ENCODE data around the gene RECQL5.
"Not testable (repeated sequence)": the region's sequence is repeated elsewhere in the genome, so short reads cannot be mapped to it uniquely, and the experiment has no call there.

RECQL5 gene

DNA sequence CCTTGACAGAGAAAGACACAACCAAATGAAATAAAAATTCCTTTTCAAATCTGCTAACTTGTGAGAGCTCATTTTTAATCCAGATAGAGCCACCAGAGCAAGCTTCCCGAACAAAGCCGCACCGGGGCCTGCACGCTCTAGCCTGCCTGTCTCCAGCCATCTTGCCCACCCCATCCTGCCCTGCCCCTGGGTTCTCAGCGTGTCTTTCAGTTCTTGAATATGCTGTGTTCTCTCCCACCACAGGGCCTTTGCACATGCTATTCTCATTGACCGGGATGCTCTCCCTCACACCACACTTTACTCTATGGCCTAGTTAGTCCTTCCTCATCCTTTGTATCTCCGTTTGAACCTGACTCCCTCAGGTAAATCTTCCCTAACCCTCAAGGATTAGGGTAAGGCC, 19.0 kb downstream of the RECQL5 start:
- no peak for DNase-seq (ENCODE audit: low spot score)

DNA sequence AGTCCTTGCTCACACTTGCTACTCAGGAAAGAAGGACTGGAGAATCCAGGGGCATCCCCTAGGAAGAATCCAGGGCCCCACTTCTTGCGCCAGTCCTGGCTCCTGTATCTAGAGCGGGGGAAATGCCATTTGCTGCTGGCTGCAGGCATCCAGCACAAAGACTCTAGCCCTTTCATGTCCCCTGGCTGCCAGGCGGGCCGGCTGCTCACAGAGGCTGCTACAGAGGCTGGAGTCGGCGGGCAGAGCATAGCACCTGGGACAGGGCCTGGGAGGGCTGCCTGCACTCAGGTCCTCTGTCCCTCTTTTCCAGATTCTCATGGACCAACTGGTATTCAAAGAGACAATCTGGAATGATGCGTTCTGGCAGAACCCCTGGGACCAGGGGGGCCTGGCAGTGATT, 19.9 kb downstream of the RECQL5 start:
- no peak for DNase-seq (ENCODE audit: low spot score)

DNA sequence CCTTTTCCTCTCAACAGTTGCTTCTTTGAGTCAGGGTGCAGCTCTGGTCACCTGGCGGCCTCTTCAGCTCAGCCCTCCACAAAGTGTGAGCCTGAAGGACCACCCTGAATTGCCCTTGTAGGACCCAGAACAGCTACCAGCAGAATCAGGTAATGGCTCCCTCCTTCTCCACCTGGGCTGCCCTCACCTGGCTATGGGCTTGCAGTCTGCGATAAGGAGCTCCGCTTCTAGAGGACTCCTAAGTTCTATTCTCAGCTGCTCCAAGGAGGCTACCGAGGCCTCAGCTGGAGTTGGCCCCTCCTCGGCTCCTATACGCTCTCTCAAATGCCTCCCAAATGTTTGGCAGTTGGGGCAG, 20.3 kb downstream of the RECQL5 start:
- no peak for DNase-seq (ENCODE audit: low spot score)

DNA sequence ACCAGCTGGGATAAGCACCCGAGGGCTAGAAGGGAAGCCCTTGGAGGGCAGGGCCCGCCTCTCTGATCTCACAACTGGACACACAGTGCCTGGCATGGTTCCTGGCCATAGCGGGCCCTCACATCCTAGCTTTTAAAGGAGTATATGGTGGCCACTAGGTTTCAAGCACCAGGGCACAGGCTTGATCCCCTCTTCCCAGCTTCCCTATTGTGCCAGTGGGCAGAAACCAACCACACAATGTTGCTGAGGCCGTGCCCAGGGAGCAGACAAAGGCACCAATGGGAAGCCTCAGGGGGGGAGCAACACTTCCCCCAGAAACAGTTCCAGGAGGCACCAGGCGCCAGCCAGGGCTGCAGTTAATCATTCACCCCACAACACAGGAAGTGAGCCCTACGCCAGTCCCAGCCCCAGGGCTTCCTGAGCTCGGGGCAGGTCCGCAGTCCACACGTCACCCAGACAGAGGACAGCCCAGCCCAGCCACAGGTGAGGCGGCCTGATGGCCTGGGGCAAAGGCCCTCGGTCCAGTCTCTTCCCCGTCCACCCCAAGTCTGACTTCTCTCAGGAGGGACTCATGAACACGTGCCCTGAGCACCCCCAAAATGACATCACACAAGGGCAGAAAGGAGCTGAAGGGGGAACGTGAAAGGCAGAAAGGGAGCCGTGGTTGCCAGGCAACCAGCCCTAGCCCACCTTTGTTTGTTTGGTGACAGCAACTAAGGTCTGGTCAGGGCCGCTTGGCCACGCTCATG, 20.9 kb downstream of the RECQL5 start:
- DNase-seq (ENCODE audit: low spot score): no peak

GRCh38 chr17:75645501-75645888, 21.5 kb downstream of the RECQL5 start:
- peak; percentile 45 for DNase-seq (ENCODE audit: low spot score)

- DNase-seq (ENCODE audit: low spot score): no peak
These were observed 23.3 kb downstream of the RECQL5 start for GRCh38 chr17:75643643-75644017.

- DNase-seq (ENCODE audit: low spot score): peak; percentile 87
These were observed 23.9 kb downstream of the RECQL5 start for GRCh38 chr17:75642784-75643642.

GRCh38 chr17:75642182-75642783, 24.7 kb downstream of the RECQL5 start:
- DNase-seq (ENCODE audit: low spot score): no peak

DNA sequence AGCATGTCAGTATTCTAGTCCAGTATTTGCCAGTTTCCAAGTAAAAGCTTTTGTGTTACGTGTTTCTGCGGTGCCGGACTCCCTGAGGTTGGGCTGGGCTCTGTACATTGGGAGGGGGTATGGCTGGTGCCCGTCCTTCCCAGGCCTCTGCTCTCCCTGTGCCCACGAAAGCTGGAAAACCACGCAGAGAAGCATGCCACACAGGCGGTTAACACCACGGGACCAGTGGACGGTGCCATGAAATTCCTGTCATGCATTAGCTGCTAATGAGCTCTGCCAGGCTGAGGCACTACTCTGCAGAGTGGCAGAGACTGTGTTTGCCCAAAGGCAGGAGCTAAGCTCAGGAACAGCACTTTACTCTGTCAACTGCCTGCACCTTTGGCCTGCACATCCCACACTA, 25.6 kb downstream of the RECQL5 start:
- no peak for DNase-seq (ENCODE audit: low spot score)

GRCh38 chr17:75640556-75641119, 26.3 kb downstream of the RECQL5 start:
- no peak for DNase-seq (ENCODE audit: low spot score)

DNA sequence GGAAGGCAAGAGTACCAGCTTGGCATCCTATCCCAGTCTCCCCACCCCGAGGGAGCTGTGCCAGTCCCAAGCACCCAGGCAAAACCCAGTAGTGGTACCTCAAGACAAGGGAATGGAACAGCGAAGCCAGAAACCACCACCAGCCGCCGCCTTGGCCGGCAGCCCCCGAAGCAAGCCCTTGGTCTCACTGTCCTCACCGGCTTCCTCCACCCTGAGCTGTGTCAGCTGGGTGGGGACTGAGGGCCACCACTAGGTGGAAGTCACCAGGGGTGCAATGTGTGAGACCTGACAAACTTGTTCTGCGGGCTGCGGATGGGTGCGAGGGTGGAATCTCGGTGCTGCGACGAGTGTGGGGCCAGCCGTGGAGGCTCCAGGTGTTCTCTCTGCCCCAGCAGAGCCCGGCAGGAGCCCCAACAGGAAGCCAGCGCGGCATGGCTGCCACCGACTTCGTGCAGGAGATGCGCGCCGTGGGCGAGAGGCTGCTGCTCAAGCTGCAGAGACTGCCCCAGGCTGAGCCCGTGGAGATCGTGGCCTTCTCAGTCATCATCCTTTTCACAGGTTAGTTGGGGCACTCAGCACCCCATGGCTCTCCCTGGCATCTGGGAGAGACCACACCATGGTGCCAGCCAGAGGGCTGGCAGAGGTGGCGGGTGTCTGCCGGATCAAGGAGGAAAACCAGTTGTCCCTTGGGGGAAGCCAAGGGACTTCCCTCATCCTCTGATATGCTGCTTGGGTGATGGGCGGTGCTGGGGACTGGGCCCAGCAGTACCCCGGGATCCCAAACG, 27.0 kb downstream of the RECQL5 start:
- DNase-seq (ENCODE audit: low spot score): peak; percentile 30

- peak; percentile 13 for DNase-seq (ENCODE audit: low spot score)
These were observed 27.6 kb downstream of the RECQL5 start for GRCh38 chr17:75639327-75639726.

DNA sequence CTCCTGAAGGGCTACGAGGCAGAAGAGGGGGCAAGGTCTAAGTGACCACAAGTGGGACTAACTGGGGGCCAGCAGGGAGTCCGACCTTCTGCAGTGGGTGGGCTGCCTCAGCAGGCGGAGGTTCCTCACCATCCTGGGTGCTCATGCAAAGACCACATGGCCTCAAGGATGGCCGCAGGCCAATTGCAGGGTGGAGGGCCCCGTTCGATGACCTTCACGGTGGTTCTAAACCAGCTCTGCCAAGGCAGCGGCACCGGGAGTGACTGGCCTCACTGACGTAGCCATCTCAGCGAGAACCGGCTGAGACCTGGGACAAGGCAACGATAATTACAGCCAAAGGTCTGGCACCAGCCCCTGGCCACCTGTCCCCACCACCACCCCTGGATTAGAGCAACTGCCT, 28.1 kb downstream of the RECQL5 start:
- no peak for DNase-seq (ENCODE audit: low spot score)

DNA sequence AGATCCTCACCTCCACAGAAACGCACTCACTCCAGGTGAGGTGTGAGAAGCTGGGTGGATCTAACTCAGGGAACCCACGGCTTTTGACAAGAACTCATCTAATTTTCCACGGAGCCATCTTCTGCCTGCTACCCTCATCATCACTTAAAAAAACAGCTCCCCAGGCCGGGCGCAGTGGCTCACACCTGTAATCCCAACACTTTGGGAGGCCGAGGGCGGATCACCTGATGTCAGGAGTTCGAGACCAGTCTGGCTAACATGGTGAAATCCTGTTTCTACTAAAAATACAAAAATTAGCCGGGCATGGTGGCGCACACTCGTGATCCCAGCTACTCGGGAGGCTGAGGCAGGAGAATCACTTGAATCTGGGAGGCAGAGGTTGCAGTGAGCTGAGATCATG, 28.9 kb downstream of the RECQL5 start:
- DNase-seq (ENCODE audit: low spot score): not testable (repeated sequence)

GRCh38 chr17:75637551-75637950, 29.4 kb downstream of the RECQL5 start:
- DNase-seq (ENCODE audit: low spot score): peak; percentile 56

- peak; percentile 87 for DNase-seq (ENCODE audit: low spot score)
These were observed 29.8 kb downstream of the RECQL5 start for GRCh38 chr17:75637143-75637538.

DNA sequence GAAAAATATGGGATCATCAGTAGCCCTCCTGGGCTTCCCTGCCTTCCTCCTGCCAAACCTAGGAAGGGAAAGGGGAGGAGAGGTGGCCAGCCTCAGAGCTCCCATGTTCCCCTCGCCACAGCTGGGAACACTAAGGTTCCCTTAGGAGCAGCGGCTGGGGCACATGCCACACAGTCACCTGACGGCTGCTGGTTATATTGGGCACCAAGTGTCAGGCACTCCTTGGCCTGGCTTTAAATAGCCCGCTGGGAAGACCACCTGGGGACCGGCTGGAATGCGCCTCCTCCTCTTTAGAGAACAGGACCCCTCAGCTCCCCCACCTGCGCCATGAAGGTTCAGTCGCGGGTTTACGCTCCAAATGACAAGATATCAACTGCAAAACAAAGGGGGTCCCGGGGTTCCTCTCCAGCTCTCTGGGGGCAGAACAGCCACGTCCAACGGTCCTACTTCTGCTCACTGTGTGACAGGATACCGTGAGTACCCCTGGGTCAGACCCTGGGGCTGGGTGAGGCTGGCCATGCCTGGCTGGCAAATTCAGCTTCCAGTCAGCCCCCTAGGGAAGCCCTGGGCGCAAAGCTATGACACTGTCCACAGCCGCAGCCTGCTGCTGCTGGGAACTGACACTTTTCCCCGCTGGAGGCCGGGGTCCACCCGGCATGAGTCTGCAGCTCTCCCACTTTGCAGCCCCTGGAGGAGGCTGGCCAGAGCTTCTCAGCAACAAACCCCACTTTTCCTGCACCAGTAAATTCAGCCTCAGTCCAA, 30.4 kb downstream of the RECQL5 start:
- no peak for DNase-seq (ENCODE audit: low spot score)

DNA sequence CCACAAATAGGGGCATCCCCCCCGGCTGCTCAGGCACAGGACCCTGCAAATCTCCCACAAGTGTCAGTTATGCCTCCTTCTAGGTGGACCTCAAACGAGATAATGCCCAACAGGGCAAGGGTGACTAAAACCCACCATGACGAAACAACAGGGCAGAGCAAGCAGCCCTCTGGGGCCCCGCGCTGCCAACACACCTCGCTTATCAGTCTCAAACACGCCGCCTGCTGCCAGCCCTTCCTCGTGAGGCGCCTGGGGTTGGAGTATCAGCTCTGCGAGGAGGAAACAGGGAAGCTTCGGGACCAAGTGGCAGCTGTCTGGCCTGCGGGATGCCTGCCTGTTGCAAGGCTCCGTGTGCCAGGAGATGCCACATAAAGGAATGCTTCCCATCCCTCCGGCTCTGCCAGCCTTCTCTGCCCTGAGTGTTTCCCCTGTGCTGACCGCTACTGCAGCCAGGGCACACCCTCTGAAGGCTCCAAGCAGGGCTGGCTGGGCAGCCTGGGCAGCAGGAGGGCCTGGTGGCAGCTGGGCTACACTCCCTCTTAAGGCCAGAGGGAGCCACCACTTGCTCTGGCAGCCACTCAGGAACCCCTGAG, 31.2 kb downstream of the RECQL5 start:
- DNase-seq (ENCODE audit: low spot score): peak; percentile 97

- DNase-seq (ENCODE audit: low spot score): peak; percentile 72
These were observed 32.0 kb downstream of the RECQL5 start for GRCh38 chr17:75634754-75635609.

- no peak for DNase-seq (ENCODE audit: low spot score)
These were observed 32.6 kb downstream of the RECQL5 start for GRCh38 chr17:75634376-75634740.
